PC-3 (cell line): ENCODE data around the gene TMEM132E.

ENCODE experiments used
- CTCF ChIP-seq: fragments of 300-600 bp; sonication (generic); conservative IDR thresholded peaks from 2 replicates; pipeline ENCODE4 v1.5.1; 2017; ENCODE audit warnings: antibody characterized with exemption, low read depth, mild to moderate bottlenecking, low read length
- EZH2 ChIP-seq: fragments of 300-600 bp; sonication (generic); IDR thresholded peaks from one replicate; pipeline ENCODE4 v1.6.1; 2017; ENCODE audit warnings: antibody characterized with exemption, mild to moderate bottlenecking, low read length; ENCODE audit not compliant: unreplicated experiment
- EZH2phosphoT487 ChIP-seq: fragments of 300-600 bp; sonication (generic); IDR thresholded peaks from 2 replicates; pipeline ENCODE4 v1.6.1; 2018; ENCODE audit warnings: mild to moderate bottlenecking, antibody characterized with exemption, low read length, borderline replicate concordance

- TF ChIP-seq CTCF (no peak), EZH2 (no peak), EZH2phosphoT487 (no peak)
These were observed 18.1 kb upstream of the TMEM132E start for GRCh38 chr17:34561328-34561727.
